ENCODE data around the gene TMUB1.

DNA sequence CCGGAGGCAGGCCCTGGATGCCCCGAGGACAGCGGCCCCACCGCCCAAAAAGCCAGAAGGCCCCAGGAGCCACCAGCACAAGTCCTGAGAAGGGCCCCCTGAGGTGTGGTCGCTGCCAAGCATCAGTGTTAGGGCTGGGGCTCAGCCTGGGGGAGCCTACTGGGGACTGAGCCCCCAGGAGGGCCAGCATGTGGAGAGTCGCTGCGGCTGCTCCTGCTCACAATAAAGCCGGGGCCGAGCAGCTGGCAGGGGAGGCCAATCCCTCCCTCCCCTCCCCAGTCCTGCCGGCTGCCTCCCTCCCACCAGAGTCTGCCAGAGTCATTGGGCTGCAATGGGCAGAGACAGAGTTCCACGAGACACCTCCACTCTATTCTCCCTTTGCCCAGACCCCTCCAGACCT lies 38.0 kb downstream of the TMUB1 start:
- TF ChIP-seq, protein P1, sequence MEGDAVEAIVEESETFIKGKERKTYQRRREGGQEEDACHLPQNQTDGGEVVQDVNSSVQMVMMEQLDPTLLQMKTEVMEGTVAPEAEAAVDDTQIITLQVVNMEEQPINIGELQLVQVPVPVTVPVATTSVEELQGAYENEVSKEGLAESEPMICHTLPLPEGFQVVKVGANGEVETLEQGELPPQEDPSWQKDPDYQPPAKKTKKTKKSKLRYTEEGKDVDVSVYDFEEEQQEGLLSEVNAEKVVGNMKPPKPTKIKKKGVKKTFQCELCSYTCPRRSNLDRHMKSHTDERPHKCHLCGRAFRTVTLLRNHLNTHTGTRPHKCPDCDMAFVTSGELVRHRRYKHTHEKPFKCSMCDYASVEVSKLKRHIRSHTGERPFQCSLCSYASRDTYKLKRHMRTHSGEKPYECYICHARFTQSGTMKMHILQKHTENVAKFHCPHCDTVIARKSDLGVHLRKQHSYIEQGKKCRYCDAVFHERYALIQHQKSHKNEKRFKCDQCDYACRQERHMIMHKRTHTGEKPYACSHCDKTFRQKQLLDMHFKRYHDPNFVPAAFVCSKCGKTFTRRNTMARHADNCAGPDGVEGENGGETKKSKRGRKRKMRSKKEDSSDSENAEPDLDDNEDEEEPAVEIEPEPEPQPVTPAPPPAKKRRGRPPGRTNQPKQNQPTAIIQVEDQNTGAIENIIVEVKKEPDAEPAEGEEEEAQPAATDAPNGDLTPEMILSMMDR (IDR thresholded peaks at IDR 0.05 in 8 of 11, conservative IDR thresholded peaks at IDR 0.05 in 3 of 11): no peak
- no peak for TF ChIP-seq POLR2A (IDR thresholded peaks at IDR 0.05)

Data from spleen (tissue), 7 donors.